ENCODE results near the gene FGF3.

FGF3 gene

DNA sequence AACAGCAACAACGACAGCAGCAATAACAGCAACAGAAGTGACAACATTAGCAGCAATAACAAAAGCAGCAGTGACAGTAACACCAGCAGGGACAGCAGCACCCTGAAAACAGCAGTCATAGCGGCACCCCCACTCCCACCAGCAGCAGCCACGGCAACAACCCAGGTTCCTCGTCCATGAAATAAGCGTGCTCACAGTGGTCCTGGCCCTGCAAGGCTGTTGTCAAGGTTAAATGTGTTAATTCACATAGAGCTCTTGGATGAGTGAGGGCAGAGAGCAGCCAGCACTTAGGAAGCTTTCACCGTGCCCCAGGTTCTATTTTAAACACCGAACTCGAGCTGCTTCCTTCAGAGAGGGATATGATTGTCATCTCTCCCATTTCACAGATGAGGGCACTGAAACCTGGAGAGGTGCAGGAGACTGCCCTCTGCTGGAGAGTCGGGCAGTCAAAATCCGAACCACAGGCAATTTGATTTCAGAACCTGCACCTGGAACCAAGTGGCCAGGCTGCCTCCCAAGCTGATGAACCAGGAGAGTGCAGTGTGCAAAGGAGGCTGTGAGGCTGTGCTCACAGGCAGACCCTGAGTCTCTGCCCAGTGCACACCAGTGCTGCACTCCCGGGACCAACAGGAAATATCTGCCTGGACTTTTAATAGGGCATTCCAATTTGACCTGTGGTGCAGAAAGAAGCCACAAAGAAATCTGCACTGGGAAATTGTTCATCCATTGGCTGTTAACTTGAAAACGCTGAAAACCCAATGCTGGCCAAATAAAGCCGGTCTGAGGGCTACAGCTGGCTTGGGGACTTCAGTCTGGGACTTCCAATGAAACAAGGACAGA is 22.9 kb upstream of the FGF3 start:
- Histone ChIP-seq H3K36me3 (ENCODE audit: control insufficient read depth, insufficient read depth, low read length) (no peaks in the 10 kb centered on the region), H2AFZ (no peak overlapping the region), H3K9ac (no peak overlapping the region), H3K79me2 (no peaks in the 10 kb centered on the region), H3K4me1 (no peaks in the 10 kb centered on the region), H3K4me2 (ENCODE audit: low read length) (no peak overlapping the region), H3K27ac (no peak overlapping the region), H3K9me3 (ENCODE audit: control insufficient read depth, low read length) (no peaks in the 10 kb centered on the region), H3K4me3 (ENCODE audit: low read depth, low read length) (no peak overlapping the region), H3K27me3 (ENCODE audit: control insufficient read depth, insufficient read depth, low read length) (no peaks in the 10 kb centered on the region)
- TF ChIP-seq, protein P1, sequence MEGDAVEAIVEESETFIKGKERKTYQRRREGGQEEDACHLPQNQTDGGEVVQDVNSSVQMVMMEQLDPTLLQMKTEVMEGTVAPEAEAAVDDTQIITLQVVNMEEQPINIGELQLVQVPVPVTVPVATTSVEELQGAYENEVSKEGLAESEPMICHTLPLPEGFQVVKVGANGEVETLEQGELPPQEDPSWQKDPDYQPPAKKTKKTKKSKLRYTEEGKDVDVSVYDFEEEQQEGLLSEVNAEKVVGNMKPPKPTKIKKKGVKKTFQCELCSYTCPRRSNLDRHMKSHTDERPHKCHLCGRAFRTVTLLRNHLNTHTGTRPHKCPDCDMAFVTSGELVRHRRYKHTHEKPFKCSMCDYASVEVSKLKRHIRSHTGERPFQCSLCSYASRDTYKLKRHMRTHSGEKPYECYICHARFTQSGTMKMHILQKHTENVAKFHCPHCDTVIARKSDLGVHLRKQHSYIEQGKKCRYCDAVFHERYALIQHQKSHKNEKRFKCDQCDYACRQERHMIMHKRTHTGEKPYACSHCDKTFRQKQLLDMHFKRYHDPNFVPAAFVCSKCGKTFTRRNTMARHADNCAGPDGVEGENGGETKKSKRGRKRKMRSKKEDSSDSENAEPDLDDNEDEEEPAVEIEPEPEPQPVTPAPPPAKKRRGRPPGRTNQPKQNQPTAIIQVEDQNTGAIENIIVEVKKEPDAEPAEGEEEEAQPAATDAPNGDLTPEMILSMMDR (IDR thresholded peaks at IDR 0.05), result no peak

DNA sequence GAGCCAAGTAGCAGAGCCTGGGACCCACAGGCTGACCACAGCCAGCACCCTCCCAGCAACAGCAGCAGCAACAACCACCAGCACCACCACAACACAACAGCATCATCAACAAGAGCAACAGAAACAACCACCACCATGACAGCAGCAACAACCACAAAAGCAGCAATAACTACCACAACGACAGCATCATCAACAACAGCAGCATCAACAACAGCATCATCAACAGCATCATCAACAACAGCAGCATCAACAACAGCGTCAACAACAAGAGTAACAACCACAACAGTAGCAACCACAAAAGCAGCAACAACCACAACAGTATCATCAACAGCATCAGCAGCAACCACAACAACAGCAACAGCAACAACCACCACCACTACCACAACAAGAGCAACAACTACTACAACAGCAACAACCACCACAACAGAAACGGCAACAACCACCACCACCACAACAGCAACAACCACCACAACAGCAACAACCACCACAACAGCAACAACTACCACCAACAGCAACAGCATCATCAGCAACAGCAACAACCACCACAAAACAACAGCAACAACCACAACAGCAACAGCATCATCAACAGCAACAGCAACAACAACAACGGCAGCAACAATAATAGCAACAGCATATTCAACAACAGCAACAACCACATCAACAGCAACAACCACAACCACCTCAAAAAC is 22.1 kb upstream of the FGF3 start:
- Histone ChIP-seq H3K79me2 (no peaks in the 10 kb centered on the region), H3K9ac (no peak overlapping the region), H3K4me3 (ENCODE audit: low read depth, low read length) (no peak overlapping the region), H2AFZ (no peak overlapping the region), H3K27ac (no peak overlapping the region), H3K36me3 (ENCODE audit: control insufficient read depth, insufficient read depth, low read length) (no peaks in the 10 kb centered on the region), H3K4me2 (ENCODE audit: low read length) (no peak overlapping the region), H3K27me3 (ENCODE audit: control insufficient read depth, insufficient read depth, low read length) (no peaks in the 10 kb centered on the region), H3K9me3 (ENCODE audit: control insufficient read depth, low read length) (no peaks in the 10 kb centered on the region), H3K4me1 (no peaks in the 10 kb centered on the region)
- TF ChIP-seq, protein P1 (IDR thresholded peaks at IDR 0.05), result no peak

DNA sequence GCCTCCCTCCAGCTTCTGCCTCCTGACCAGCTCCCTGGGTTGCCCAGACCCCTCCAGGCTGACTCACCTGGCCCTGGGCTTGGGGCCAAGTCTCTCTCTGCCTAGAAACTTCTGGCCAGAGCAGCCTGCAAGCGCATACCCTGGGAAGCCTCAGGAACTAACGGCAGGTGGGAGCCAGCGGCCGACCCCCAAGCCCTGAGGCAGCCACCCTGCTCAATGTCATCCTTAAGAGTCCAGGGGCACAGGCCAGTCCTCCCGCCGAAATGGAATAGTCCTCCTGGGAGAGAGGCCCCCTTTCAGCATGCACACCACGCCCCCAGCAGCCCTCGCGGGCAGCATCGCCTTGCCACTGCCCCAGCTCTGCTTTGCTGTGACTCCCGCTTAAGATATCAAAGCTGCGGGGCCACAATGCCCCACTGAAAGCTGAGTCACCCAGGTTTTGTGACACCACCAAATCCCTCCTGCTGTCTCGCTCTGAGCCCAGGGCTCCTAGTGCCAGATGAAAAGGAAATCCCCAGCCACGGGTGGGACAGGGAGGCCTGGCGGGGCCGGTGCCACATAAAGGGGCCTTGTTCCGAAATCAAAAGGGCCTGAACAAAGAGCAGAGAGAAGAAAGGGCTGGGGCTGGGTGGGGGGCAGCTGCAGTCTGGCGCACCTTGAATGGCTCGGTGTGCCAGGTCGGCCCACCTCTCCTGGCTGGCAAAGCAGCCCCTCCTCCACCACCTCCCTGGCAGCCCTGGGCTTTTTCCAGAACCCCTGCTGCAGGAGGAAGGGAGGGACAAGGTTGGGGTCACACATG is 21.4 kb upstream of the FGF3 start:
- TF ChIP-seq, protein P1 (IDR thresholded peaks at IDR 0.05), result no peak
- no peaks in the 10 kb centered on the region for H3K9me3 ChIP-seq (ENCODE audit: control insufficient read depth, low read length)
- no peaks in the 10 kb centered on the region for H3K79me2 ChIP-seq
- no peaks in the 10 kb centered on the region for H3K4me1 ChIP-seq
- H3K4me3 ChIP-seq (ENCODE audit: low read depth, low read length), result no peak overlapping the region
- no peak overlapping the region for H3K4me2 ChIP-seq (ENCODE audit: low read length)
- no peaks in the 10 kb centered on the region for H3K27me3 ChIP-seq (ENCODE audit: control insufficient read depth, insufficient read depth, low read length)
- H2AFZ ChIP-seq, result no peak overlapping the region
- H3K9ac ChIP-seq, result no peak overlapping the region
- H3K27ac ChIP-seq, result no peak overlapping the region
- no peaks in the 10 kb centered on the region for H3K36me3 ChIP-seq (ENCODE audit: control insufficient read depth, insufficient read depth, low read length)

DNA sequence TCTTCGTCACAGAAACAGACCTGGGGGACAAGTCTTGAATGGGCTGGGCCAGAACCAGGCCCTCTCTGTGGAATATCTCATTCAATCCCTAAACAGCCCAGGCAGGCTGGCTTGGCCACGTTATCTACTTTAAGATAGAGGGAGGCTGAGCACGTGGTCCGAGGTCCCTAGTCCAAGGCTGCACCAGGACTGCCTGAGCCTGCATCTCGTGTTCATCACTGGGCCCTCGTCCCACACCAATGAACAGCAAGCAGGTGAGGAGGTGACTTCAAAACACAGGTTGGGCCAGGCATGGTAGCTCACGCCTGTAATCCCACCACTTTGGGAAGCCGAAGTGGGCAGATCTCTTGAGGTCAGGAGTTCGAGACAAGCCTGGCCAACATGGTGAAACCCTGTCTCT is 20.3 kb upstream of the FGF3 start:
- no peaks in the 10 kb centered on the region for H3K27me3 ChIP-seq (ENCODE audit: control insufficient read depth, insufficient read depth, low read length)

More for the DNA sequence above, 20.3 kb upstream of the FGF3 start:
- Histone ChIP-seq H3K4me1 (no peaks in the 10 kb centered on the region), H3K9me3 (ENCODE audit: control insufficient read depth, low read length) (no peaks in the 10 kb centered on the region), H3K9ac (no peak overlapping the region), H3K27ac (no peak overlapping the region), H3K4me3 (ENCODE audit: low read depth, low read length) (no peak overlapping the region), H3K79me2 (no peaks in the 10 kb centered on the region), H2AFZ (no peak overlapping the region), H3K36me3 (ENCODE audit: control insufficient read depth, insufficient read depth, low read length) (no peaks in the 10 kb centered on the region), H3K4me2 (ENCODE audit: low read length) (no peak overlapping the region)
- TF ChIP-seq, protein P1 (IDR thresholded peaks at IDR 0.05), result no peak

All from parathyroid adenoma (tissue), 2 donors.